HG03064 (cell line): Measurements from ENCODE around the gene SUMF1.
A peak's percentile ranks its signal among the peaks of the same experiment; 100 is the strongest.

Experiments
- ATAC-seq: cut with Tn5 transposase; IDR thresholded peaks from one replicate; pipeline ENCODE4 v1.9.1; 2021; ENCODE audit warnings: low read depth; ENCODE audit not compliant: unreplicated experiment

Gene SUMF1

GRCh38 chr3:4395448-4395847, 71.6 kb downstream of the SUMF1 start:
- no peak for ATAC-seq

GRCh38 chr3:4394567-4394966, 72.5 kb downstream of the SUMF1 start:
- ATAC-seq = no peak

GRCh38 chr3:4394048-4394447, 73.0 kb downstream of the SUMF1 start:
- no peak for ATAC-seq

GRCh38 chr3:4392992-4393391, 74.1 kb downstream of the SUMF1 start:
- no peak for ATAC-seq

- peak; percentile 68 for ATAC-seq
These were observed 79.6 kb downstream of the SUMF1 start for GRCh38 chr3:4387210-4388204.

DNA sequence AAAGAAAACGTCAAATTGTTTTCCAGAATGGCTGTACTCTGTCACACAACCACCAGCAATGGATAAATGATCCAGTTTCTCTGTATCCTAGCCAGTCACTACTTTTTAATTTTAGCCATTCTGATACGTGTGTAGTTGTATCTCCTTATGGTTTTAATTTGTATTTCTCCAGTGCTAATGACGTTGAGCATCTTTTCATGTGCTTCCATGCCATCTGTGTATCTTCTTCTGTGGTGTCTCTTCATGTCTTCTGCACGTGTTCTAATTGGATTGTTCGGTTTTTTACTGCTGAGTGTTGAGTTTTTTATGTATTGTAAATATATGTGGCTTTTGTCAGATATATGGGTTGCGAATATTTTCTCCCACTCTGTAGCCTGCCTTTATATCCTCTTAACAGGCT, 81.9 kb downstream of the SUMF1 start:
- no peak for ATAC-seq

DNA sequence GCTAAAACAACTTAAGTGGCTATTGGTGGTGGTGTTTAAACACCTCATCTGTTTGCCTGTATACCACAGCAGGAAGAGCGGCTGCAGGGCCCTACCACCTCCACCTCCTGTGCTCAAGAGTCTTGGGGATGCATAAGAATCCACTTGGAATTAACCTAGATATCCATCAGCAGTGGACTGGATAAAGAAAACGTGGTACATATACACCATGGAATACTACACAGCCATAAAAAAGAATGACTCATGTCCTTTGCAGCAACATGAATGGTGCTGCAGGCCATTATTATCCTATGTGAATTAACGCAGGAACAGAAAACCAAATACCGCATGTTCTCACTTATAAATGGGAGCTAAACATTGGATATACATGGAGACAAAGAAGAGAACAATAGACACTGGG, 87.1 kb downstream of the SUMF1 start:
- ATAC-seq = no peak

DNA sequence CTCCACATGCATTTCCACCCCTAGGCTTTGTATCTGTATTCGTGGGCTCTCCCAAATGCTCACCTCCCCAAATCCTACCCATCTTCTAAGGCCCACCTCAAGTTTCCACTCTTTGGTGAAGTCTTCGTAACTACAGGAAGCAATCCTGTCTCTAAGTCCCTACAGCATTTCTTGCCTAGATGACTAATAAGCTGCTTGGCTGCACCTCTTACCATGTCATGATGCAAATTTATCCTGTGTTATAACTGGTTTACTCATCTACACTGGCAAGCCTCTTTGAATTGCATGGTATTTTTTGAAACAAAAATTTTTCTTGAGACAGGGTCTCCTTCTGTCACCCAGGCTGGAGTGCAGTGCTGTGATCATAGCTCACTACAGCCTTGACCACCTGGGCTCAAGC, 90.6 kb downstream of the SUMF1 start:
- ATAC-seq = no peak

- ATAC-seq = no peak
These were observed 91.2 kb downstream of the SUMF1 start for GRCh38 chr3:4375911-4376310.

DNA sequence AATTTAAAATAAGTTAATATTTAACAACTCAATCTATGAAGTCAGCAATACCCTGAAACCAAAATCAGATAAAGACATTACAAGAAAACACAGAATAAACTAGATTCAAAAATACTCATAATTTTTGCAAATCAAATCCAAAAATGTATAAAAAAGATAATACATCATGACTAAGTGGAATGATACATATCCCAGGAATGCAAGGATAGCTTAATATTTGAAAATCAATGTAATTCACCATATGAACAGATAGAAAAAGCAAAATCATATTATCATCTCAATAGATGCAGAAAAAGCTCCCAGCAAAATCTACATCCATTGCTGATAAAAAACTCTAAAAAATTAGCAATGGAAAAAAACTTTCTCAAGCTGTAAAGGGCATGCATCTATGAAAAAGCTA, 93.4 kb downstream of the SUMF1 start:
- no peak for ATAC-seq

DNA sequence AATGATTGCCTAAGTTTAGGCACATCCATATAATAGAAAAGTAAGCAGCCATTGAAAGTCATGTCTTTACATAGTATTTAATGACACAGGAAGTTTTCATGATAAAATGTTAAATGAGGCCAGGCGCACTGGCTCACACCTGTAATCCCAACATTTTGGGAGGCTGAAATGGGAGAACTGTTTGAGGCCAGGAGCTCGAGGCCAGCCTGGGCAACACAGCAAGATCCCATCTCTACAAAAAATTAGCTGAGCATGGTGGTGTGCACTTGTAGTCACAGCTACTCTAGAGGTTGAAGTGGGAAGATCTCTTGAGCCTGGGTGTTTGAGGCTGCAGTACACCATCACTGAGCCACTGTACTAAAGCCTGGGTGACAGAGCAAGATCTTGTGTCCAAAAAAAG, 104.5 kb downstream of the SUMF1 start:
- ATAC-seq = no peak

DNA sequence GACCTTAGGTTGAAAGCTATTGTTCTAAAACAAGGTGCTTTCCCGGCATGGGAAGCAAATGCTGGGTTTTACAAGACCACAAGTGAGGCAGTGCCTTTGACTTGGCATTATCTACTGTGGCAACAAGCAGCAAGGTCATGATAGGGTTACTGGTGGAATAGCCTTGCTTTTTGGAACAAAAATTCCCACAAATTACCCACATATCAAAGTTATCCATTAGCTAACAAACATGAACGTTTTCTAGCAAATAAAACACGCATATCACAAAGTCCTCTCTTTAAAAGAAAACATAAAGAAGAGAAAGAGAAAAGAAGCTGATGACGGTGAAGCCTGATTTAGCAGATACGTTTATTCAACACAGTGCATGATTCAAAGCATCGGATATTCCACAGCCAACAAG, 106.3 kb downstream of the SUMF1 start:
- ATAC-seq = no peak

DNA sequence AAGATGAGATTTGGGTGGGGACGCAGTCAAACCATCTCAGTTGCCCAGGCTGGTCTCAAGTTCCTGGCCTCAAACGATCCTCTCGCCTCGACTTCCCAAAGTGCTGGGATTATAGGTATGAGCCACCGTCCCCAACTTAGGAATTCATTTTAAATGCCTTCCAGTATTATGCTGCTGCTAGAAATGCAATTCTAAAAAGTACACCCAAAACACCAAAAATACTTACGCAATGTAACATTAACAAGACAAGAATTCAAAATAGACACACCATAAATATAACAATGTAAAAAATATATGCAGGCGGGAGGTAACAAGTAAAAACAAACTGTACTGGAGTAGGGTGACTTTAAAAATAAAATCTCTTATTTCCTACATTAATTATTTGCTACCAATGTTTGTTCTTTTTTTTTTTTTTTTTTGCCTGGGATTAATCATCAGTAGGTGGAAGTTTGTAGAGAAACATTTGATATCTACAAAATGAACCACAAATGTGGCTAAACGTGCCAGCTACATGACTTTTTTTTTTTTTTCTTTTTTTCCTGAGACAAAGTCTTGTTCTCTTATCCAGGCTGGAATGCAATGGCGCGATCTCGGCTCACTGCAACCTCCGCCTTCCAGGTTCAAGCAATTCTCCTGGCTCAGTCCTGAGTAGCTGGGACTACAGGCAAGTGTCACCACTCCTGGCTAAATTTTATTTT, 107.1 kb downstream of the SUMF1 start:
- ATAC-seq = no peak

- ATAC-seq = no peak
These were observed 108.8 kb downstream of the SUMF1 start for GRCh38 chr3:4358273-4358672.

DNA sequence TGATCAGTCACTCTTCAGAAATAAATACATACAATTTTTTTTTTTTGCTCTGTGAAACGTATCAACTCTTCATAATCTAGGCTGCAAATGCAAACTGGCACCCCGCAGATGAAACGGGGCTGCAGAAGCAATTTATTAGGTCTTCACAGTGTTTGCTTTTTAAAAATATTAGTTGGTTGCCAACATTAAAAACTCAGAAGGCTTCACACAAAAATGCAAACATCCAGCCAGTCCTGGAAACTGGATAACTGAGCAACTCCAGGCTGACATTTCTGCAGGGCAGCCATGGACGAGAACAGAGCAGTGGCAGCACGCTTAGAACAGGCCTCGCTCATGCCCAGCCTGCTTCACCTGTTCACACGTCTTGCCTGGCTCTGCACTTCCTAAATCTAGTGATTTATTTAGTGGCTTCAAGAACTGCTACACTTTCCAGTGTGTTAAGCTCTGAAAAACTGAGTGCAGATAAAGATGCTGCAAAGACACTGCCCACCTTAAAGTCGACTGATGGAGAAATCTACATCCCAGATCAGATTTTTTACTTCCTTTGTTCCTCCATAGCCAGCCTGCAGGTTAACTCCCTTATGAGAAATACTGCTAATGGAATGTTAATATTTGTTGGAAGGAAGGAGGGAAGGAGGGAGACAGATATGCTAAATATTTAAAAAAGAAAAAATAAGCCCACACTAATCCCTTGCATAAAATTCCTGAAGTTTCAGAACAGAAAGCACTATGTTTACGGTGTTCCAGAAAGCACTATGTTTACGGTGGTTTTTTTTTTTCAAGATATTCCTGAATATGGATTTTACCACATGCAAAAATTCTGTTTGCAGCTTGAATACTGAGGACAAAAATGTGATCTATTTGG, 110.3 kb downstream of the SUMF1 start:
- ATAC-seq = no peak

DNA sequence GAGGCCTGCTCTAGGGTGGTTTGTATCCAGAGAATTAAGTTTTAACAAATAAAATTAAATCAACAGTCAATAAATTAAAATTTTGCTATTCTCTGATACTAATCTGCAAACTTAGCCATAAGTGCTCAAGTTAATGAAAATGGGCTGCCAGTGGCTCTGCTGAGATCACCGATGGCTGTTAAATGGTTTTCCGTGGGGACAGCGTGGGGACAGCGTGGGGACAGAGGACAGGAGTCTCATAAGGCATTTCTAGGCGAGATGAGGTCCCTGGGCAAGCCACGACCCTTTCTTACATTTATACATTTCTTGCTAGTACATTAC, 110.9 kb downstream of the SUMF1 start:
- ATAC-seq = no peak

GRCh38 chr3:4355401-4356219, 111.5 kb downstream of the SUMF1 start:
- no peak for ATAC-seq

DNA sequence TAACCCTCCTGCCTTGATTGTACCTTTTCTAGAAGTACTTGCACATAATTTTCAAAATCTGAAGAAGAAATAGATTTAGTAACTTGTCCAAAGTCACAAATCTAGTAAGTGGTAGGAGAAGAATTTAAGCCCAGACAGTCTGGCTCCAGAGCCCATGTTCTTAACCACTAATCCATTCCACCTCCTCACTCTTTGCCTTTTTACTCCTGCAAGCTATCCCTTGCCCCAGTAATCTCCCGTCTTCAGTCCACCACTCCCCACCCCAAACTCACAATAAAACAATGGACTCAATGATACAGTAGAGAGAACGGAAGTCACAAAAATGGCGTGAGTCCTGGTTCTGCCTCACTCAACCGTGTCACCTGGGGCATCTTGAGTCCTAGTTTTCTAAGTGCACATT, 115.2 kb downstream of the SUMF1 start:
- ATAC-seq = no peak

- peak; percentile 54 for ATAC-seq
These were observed 115.8 kb downstream of the SUMF1 start for GRCh38 chr3:4351164-4351855.

DNA sequence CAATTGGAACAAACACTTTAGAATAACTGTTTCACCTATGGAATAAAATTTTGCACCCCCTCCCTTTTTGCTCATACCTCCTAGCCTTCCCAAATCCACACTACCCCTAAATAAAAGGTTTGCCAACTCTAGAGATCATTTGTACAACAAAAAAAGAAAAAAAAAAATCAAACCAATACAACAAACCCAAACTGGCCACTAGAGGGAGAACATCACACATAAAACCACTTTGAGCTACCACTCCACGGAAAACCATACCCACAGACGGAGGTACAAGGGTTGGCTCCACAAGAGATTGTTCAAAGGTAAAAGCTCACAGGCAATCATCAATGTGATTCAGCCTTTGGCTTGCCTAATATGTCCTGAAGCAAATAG, 116.3 kb downstream of the SUMF1 start:
- ATAC-seq = peak; percentile 94
